NT2/D1 (cell line): Measurements from ENCODE around the gene DNAJC27.

ENCODE experiments used
- DNase-seq: peaks from one replicate; pipeline ENCODE4 v3.0.0-alpha.2; 2011; ENCODE audit warnings: low read depth, low spot score
- H3K27me3 ChIP-seq: 2 replicates; pipeline ENCODE4 v1.6.0; 2011; ENCODE audit warnings: mild to moderate bottlenecking; ENCODE audit not compliant: insufficient read length, insufficient read depth
- H3K36me3 ChIP-seq: 2 replicates; pipeline ENCODE4 v1.6.1; 2011; ENCODE audit warnings: mild to moderate bottlenecking, low read length, mixed read lengths; ENCODE audit not compliant: insufficient read depth, insufficient read length
- H3K4me1 ChIP-seq: 2 replicates; pipeline ENCODE4 v1.5.1; 2011; ENCODE audit not compliant: insufficient read depth, insufficient read length
- H3K4me3 ChIP-seq: 2 replicates; pipeline ENCODE4 v1.5.1; 2011; ENCODE audit warnings: low read depth; ENCODE audit not compliant: insufficient read length
- H3K9ac ChIP-seq: 2 replicates; pipeline ENCODE4 v1.6.0; 2011; ENCODE audit warnings: low read depth; ENCODE audit not compliant: insufficient read length
- H3K9me3 ChIP-seq: 2 replicates; pipeline ENCODE4 v1.5.1; 2011; ENCODE audit warnings: mild to moderate bottlenecking, low read length; ENCODE audit not compliant: insufficient read depth
- SUZ12 ChIP-seq: IDR thresholded peaks from 2 replicates; pipeline ENCODE4 v1.6.1; 2011; ENCODE audit not compliant: insufficient read length, insufficient read depth; ENCODE audit errors: extremely low read depth
- YY1 ChIP-seq: IDR thresholded peaks from 2 replicates; pipeline ENCODE4 v1.6.1; 2011; ENCODE audit not compliant: insufficient read length, insufficient read depth
- ZNF274 ChIP-seq: IDR thresholded peaks from 2 replicates; pipeline ENCODE4 v1.6.1; 2011; ENCODE audit warnings: mild to moderate bottlenecking, low read depth, low read length

The DNAJC27 gene

DNA sequence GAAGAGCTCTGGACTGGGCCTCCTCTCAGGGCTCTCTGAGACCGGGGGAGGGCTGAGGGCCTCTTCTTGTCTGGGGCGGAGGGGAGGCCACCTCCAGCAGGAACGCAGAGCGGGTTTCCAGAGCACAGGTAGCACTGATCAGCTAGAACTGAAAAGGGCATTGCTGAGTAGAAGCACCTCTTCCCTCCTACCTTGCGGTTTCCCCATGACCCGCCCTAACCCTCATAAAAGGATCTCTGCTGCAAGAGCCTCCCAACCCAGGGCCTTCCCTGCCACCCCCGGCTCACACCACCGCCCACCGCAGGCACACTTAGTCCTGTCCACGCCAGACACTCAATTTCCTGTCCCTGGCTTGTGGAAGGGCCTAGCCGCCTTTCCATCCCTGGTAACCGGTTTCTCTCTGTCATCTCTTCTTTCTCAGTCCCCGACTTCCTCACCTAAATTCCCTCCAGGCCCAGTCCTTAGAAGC lies 52.7 kb downstream of the DNAJC27 start:
- peaks cover 10% of the 10 kb centered on the region for H3K4me1 ChIP-seq
- TF ChIP-seq ZNF274 (no peak), SUZ12 (no peak), YY1 (no peak)
- H3K4me3 ChIP-seq = peak overlapping the region; percentile 39
- peaks cover 9% of the 10 kb centered on the region for H3K36me3 ChIP-seq
- H3K27me3 ChIP-seq = peaks cover 6% of the 10 kb centered on the region
- peak overlapping the region; percentile 70 for H3K9ac ChIP-seq
- H3K9me3 ChIP-seq = no peaks in the 10 kb centered on the region
- DNase-seq = no peak

DNA sequence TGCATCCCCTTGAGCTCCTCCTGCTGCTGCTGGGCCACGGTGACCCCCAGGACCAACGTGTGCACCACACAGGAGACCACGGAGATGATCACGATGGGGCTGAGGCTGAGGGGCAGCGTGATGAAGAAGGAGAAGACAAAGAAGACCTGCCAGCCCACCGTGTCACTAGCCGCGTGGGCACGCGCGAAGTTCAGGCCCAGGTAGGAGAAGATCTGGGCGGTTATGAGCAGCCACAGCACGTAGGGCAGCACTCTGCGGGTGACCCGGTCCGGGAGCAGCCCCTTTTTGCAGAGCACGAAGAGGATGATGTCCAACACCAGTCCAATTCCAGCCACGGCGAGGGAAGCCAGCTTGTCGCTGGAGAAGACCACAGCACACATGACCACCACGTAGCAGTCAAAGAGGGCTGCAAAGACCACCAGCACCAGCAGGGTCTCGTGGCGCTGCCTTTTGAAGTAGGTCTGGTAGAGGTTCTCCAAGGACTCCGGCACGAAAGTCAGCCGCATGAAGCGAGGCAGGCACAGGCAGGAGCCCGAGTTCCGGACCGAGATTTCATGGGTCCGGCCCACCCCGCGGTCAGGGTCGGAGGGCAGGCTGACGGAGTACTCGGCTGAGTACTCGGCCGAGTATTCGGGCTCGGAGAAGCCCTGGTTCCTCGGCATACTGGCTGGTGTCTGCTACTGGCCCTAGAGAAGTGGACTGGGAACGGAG lies 53.3 kb downstream of the DNAJC27 start:
- TF ChIP-seq YY1 (no peak), SUZ12 (no peak), ZNF274 (no peak)
- DNase-seq = no peak
- peaks cover 9% of the 10 kb centered on the region for H3K36me3 ChIP-seq
- H3K4me1 ChIP-seq = peaks cover 12% of the 10 kb centered on the region
- H3K4me3 ChIP-seq = peak overlapping the region; percentile 39
- H3K27me3 ChIP-seq = peaks cover 6% of the 10 kb centered on the region
- no peaks in the 10 kb centered on the region for H3K9me3 ChIP-seq
- peak overlapping the region; percentile 70 for H3K9ac ChIP-seq

DNA sequence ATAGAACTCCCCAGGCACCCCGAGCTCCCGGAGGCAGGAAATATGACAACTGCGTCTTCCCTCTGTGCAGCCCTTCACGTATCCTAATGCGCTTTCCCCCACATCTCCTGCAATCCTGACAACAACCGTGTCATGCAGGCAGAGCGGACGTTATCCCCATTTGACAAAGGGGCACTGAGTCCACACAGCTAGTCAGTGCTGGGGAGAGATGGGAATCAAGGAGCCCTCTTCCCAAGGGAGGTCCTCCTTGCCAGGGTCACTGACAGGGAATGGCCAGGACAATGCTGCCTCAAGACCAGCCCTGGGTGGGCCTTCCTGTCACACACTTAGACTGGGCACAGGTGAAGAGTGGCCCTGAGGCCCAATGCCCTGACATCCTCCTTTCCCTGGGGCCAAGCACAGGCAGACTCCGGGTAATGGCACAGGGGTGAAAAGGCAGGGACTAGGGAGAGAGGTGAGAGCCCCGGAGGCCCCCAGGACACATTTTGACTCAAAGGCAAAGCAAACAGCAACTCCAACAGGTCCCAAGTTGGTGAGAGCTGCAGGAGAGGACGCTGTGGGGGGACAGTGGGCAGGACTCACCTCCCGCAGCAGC lies 53.9 kb downstream of the DNAJC27 start:
- TF ChIP-seq YY1 (no peak), SUZ12 (no peak), ZNF274 (no peak)
- no peak for DNase-seq
- Histone ChIP-seq H3K27me3 (peaks cover 6% of the 10 kb centered on the region), H3K36me3 (peaks cover 13% of the 10 kb centered on the region), H3K4me1 (peaks cover 12% of the 10 kb centered on the region), H3K4me3 (no peak overlapping the region), H3K9ac (no peak overlapping the region), H3K9me3 (no peaks in the 10 kb centered on the region)

DNA sequence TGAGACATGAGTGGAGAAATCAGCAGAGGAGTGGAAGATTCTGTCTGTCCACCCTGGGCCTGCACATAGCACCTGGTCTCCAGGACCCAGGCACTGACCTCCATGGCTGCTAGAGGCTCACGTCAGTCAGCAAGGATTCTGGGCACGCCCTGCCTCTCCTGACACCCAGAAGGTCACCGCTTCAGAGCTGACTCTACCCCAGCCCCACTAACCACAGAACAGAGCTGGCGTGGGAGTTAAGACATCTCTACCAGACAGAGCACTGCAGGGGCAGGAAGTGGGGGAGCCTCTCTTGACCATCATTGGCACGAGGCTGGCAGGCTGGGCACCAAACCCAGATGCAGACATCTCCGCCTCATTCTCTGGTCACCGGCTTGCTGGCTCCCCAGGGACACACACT lies 54.7 kb downstream of the DNAJC27 start:
- TF ChIP-seq SUZ12 = no peak
- no peak for TF ChIP-seq YY1
- TF ChIP-seq ZNF274 = no peak
- peaks cover 15% of the 10 kb centered on the region for H3K36me3 ChIP-seq
- no peak for DNase-seq
- no peak overlapping the region for H3K4me3 ChIP-seq
- H3K27me3 ChIP-seq = peaks cover 6% of the 10 kb centered on the region
- peaks cover 12% of the 10 kb centered on the region for H3K4me1 ChIP-seq
- H3K9me3 ChIP-seq = no peaks in the 10 kb centered on the region
- no peak overlapping the region for H3K9ac ChIP-seq

DNA sequence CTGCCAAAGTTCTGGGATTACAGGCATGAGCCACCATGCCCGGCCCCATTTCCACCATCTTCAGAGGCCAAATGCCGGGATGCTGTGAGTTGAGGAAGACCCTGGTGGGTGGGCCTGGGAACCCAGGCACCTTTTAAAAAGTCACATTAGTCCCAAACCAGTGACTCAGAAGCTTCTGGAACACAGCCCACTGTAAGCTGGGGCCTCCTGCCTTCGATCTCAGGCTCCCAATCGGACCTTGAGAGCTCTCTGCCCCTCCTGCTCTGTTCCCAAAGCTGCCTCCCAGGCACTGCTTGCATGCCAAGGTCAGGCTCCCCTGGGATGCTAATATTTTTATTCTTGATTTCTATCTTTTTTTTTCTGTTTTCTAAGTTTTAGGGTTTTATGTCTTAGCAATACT lies 56.0 kb downstream of the DNAJC27 start:
- peaks cover 15% of the 10 kb centered on the region for H3K36me3 ChIP-seq
- H3K27me3 ChIP-seq = peaks cover 6% of the 10 kb centered on the region
- TF ChIP-seq SUZ12 (no peak), ZNF274 (no peak), YY1 (no peak)
- no peak overlapping the region for H3K4me3 ChIP-seq
- H3K9ac ChIP-seq = no peak overlapping the region
- peaks cover 12% of the 10 kb centered on the region for H3K4me1 ChIP-seq
- no peaks in the 10 kb centered on the region for H3K9me3 ChIP-seq
- no peak for DNase-seq

DNA sequence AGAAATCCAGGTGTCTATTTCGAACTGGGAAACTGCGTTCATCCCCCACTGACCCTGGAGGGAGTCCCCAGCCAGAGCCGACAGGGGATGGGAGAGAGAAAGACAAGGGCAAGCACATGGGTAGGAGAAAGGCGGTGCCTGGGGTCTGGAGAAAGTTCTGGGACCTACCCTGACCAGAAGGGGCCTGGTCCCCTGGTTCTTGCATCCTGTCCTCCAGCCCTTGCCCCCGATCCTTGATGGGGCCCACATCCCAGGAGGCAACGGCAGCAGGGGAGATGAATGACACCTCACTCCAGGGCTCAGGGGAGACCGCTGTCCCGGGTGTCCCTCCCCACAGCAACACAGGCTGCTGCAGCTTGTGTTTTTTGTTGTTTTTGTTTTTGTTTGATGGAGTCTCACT lies 56.6 kb downstream of the DNAJC27 start:
- TF ChIP-seq YY1 (no peak), SUZ12 (no peak), ZNF274 (no peak)
- no peak for DNase-seq
- H3K36me3 ChIP-seq = peaks cover 15% of the 10 kb centered on the region
- H3K4me1 ChIP-seq = peaks cover 12% of the 10 kb centered on the region
- H3K27me3 ChIP-seq = peaks cover 6% of the 10 kb centered on the region
- no peaks in the 10 kb centered on the region for H3K9me3 ChIP-seq
- no peak overlapping the region for H3K9ac ChIP-seq
- H3K4me3 ChIP-seq = no peak overlapping the region

DNA sequence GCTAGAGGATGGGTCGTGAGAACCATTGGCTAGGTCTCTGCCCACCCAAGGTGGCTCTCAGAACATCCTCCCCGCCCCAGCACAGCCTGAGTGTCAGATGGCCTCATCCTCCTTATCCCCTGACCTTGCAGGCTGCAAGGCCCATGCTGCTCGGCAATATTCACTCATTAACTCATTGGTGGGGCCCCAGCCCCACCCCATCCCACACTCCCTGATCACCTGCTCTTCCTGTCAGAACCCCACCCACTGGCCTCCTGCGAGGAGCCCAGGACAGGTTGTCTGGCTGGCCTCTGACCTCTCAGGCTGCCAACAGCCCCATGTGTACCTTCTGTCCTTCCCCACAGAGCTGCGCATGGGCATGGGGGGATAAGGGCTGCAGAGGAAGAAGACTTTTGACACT lies 57.0 kb downstream of the DNAJC27 start:
- Histone ChIP-seq H3K4me3 (no peak overlapping the region), H3K9ac (no peak overlapping the region), H3K4me1 (peaks cover 12% of the 10 kb centered on the region), H3K36me3 (peaks cover 15% of the 10 kb centered on the region), H3K9me3 (no peaks in the 10 kb centered on the region), H3K27me3 (peaks cover 6% of the 10 kb centered on the region)
- TF ChIP-seq ZNF274 = no peak
- no peak for TF ChIP-seq YY1
- TF ChIP-seq SUZ12 = no peak
- DNase-seq = no peak
